PC-3 (cell line): Measurements from ENCODE around the gene ADGRE1. TPM values are rescaled to one million over a fixed set of nuclear protein-coding genes. Genes with fewer than 3 reads are reported as not detected.

Experiments used
- ATAC-seq: fragments of 200-7000 bp; cut with Tn5 transposase; 2 replicates; pipeline ENCODE4 v1.9.1; 2020; ENCODE audit warnings: mild to moderate bottlenecking, moderate library complexity
- BruUV-seq: library from RNA; stranded (reverse); fragments of 400-500 nt; replicated peaks from 2 replicates; lab custom pipeline; 2021; lab: Mats Ljungman, UMichigan
- CTCF ChIA-PET: fragments of 300-600 bp; sonication (Branson Sonifier 250); formaldehyde crosslinking; loops from one replicate; lab custom pipeline; 2022; ENCODE audit warnings: antibody characterized with exemption; lab: Charles Lee
- POLR2A ChIA-PET: fragments of 300-600 bp; sonication (Branson Sonifier 250); formaldehyde crosslinking; loops from one replicate; lab custom pipeline; 2022; ENCODE audit warnings: antibody characterized with exemption; ENCODE audit not compliant: unreplicated experiment; lab: Charles Lee
- DNase-seq: peaks from one replicate; pipeline ENCODE4 v3.0.0-alpha.2; 2015
- H2AFZ ChIP-seq: fragments of 300-600 bp; sonication (generic); 2 replicates; pipeline ENCODE4 v1.6.0; 2016; ENCODE audit warnings: antibody characterized with exemption, low read length
- H3F3A ChIP-seq: fragments of 300-600 bp; sonication (generic); one replicate; pipeline ENCODE4 v1.6.0; 2017; ENCODE audit warnings: antibody characterized with exemption, low read length, control low read depth, mild to moderate bottlenecking; ENCODE audit not compliant: unreplicated experiment
- H3K27ac ChIP-seq: fragments of 300-600 bp; sonication (generic); 2 replicates; pipeline ENCODE4 v1.5.1; 2016; ENCODE audit warnings: mild to moderate bottlenecking, low read length
- H3K27me3 ChIP-seq: fragments of 300-600 bp; sonication (generic); 2 replicates; pipeline ENCODE4 v1.6.1; 2016; ENCODE audit warnings: low read length, mixed read lengths
- H3K36me3 ChIP-seq: fragments of 300-600 bp; sonication (generic); 2 replicates; pipeline ENCODE4 v1.6.1; 2016; ENCODE audit warnings: low read depth, mixed run types, low read length, mixed read lengths
- H3K4me1 ChIP-seq: fragments of 300-600 bp; sonication (generic); 2 replicates; pipeline ENCODE4 v1.5.1; 2016; ENCODE audit warnings: low read length; ENCODE audit not compliant: insufficient read depth
- H3K4me2 ChIP-seq: fragments of 300-600 bp; sonication (generic); 2 replicates; pipeline ENCODE4 v1.6.0; 2016; ENCODE audit warnings: low read length
- H3K4me3 ChIP-seq: fragments of 300-600 bp; sonication (generic); 2 replicates; pipeline ENCODE4 v1.5.1; 2016; ENCODE audit warnings: mild to moderate bottlenecking, low read length, mixed read lengths
- H3K79me2 ChIP-seq: fragments of 300-600 bp; sonication (generic); 2 replicates; pipeline ENCODE4 v1.6.1; 2017; ENCODE audit warnings: low read length, mixed read lengths
- H3K9ac ChIP-seq: fragments of 300-600 bp; sonication (generic); 2 replicates; pipeline ENCODE4 v1.6.0; 2016; ENCODE audit warnings: mild to moderate bottlenecking, low read length
- H3K9me2 ChIP-seq: fragments of 300-600 bp; sonication (generic); replicated peaks from 2 replicates; pipeline ENCODE4 v1.6.1; 2016; ENCODE audit warnings: mixed run types, low read length, mixed read lengths
- H3K9me3 ChIP-seq: fragments of 300-600 bp; sonication (generic); 2 replicates; pipeline ENCODE4 v1.6.1; 2016; ENCODE audit warnings: low read length, mixed read lengths
- H4K20me1 ChIP-seq: fragments of 300-600 bp; sonication (generic); 2 replicates; pipeline ENCODE4 v1.6.1; 2016; ENCODE audit warnings: low read length, mixed read lengths
- CTCF ChIP-seq: fragments of 300-600 bp; sonication (generic); conservative IDR thresholded peaks from 2 replicates; pipeline ENCODE4 v1.5.1; 2017; ENCODE audit warnings: antibody characterized with exemption, low read depth, mild to moderate bottlenecking, low read length
- EZH2 ChIP-seq: fragments of 300-600 bp; sonication (generic); IDR thresholded peaks from one replicate; pipeline ENCODE4 v1.6.1; 2017; ENCODE audit warnings: antibody characterized with exemption, mild to moderate bottlenecking, low read length; ENCODE audit not compliant: unreplicated experiment
- EZH2phosphoT487 ChIP-seq: fragments of 300-600 bp; sonication (generic); IDR thresholded peaks from 2 replicates; pipeline ENCODE4 v1.6.1; 2018; ENCODE audit warnings: mild to moderate bottlenecking, antibody characterized with exemption, low read length, borderline replicate concordance
- intact Hi-C: fragments of 100-400 bp; cut with micrococcal nuclease; formaldehyde crosslinking; loops from 2 replicates; pipeline ENCODE4 v1.9.0; 2023
- total RNA-seq: library from RNA; depleted of rRNA; stranded (reverse); fragments of >200 nt; gene quantifications from 2 replicates; pipeline ENCODE4 v1.2.3, GENCODE V29; 2014

Gene ADGRE1
- total RNA-seq, 1 experiment from 2014 or later, result not detected

GRCh38 chr19:6847828-6848200 is 39.6 kb upstream of the ADGRE1 start:
- no peak for DNase-seq
- Histone ChIP-seq H3F3A (no peaks in the 10 kb centered on the region), H2AFZ (no peak overlapping the region), H3K9me2 (no peaks in the 10 kb centered on the region), H3K4me1 (peaks cover 7% of the 10 kb centered on the region), H3K9me3 (no peaks in the 10 kb centered on the region), H3K27me3 (no peaks in the 10 kb centered on the region), H4K20me1 (no peaks in the 10 kb centered on the region), H3K79me2 (no peaks in the 10 kb centered on the region), H3K27ac (no peak overlapping the region), H3K9ac (no peak overlapping the region), H3K4me3 (no peak overlapping the region), H3K4me2 (no peak overlapping the region), H3K36me3 (no peaks in the 10 kb centered on the region)
- TF ChIP-seq CTCF (no peak), EZH2phosphoT487 (no peak), EZH2 (no peak)
- POLR2A ChIA-PET, result no interaction called here
- ATAC-seq, result no peak
- intact Hi-C loops, result no loop called here
- no TSS peak for BruUV-seq
- CTCF ChIA-PET, result no interaction called here

- Histone ChIP-seq H3K4me2 (no peak overlapping the region), H3K9me3 (no peaks in the 10 kb centered on the region), H3K79me2 (no peaks in the 10 kb centered on the region), H3K4me3 (no peak overlapping the region), H3K36me3 (no peaks in the 10 kb centered on the region), H3K4me1 (peaks cover 7% of the 10 kb centered on the region), H4K20me1 (no peaks in the 10 kb centered on the region), H3K9me2 (no peaks in the 10 kb centered on the region), H3K27me3 (no peaks in the 10 kb centered on the region), H3F3A (no peaks in the 10 kb centered on the region), H3K27ac (no peak overlapping the region), H3K9ac (no peak overlapping the region), H2AFZ (no peak overlapping the region)
- intact Hi-C loops, result no loop called here
- CTCF ChIA-PET, result no interaction called here
- POLR2A ChIA-PET, result no interaction called here
- TF ChIP-seq CTCF, result no peak
- TF ChIP-seq EZH2phosphoT487, result no peak
- no peak for TF ChIP-seq EZH2
- ATAC-seq (no peak), DNase-seq (no peak)
- no TSS peak for BruUV-seq
Observed at GRCh38 chr19:6848986-6849385, 38.4 kb upstream of the ADGRE1 start.

- H3K79me2 ChIP-seq, result no peaks in the 10 kb centered on the region
- H3K36me3 ChIP-seq, result no peaks in the 10 kb centered on the region
- intact Hi-C loops, result no loop called here
- ChIA-PET CTCF (no interaction called here), POLR2A (no interaction called here)
- no peaks in the 10 kb centered on the region for H3K9me2 ChIP-seq
- ATAC-seq (no peak), DNase-seq (no peak)
- no peaks in the 10 kb centered on the region for H3K9me3 ChIP-seq
- no peaks in the 10 kb centered on the region for H3F3A ChIP-seq
- no peak for TF ChIP-seq CTCF
- H3K4me1 ChIP-seq, result peaks cover 7% of the 10 kb centered on the region
- BruUV-seq, result no TSS peak
- H3K4me3 ChIP-seq, result no peak overlapping the region
- H2AFZ ChIP-seq, result no peak overlapping the region
- no peak overlapping the region for H3K9ac ChIP-seq
- no peaks in the 10 kb centered on the region for H3K27me3 ChIP-seq
- H3K27ac ChIP-seq, result no peak overlapping the region
- H3K4me2 ChIP-seq, result no peak overlapping the region
- H4K20me1 ChIP-seq, result no peaks in the 10 kb centered on the region
Observed at GRCh38 chr19:6849876-6850275, 37.5 kb upstream of the ADGRE1 start.
